NCI-H1436 treated with DMSO at 0.1 percent for 48 hours (cell line): ENCODE data around the gene GRK6.

ENCODE experiments used
- DNase-seq: peaks from one replicate; lab custom pipeline; 2025; lab: John Stamatoyannopoulos, UW

The GRK6 gene

DNA sequence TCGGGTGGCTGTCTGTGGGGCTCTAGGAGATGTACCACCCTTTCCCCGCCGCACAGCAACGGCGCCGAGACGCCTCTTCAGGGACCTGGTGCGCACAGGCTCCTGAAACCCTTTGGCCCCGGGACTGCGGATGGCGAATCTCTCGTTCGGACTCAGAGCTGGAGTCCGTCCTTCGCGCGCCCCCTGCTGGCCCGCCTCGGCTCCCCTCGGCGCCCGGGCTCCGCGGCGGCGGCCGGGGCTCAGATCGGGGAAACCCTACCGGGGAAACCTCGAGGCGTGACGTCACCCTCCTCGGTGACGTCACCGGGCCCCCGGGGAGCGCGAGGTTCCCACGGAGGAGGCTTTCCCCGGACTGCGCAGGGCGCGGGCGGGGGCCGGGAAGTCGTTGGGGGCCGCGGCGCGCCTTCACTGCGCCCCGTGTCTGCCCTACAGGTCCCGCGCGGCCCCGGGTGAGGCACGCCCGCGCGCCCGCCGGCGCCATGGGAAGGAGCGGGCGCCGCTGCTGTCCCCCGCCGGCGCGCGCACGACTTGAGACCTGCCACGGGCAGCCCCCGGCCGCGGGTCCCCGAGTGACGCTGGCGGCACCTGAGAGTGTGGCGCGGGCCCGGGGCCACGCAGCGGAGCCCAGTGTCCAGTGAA lies 28.0 kb downstream of the GRK6 start:
- DNase-seq: no peak

DNA sequence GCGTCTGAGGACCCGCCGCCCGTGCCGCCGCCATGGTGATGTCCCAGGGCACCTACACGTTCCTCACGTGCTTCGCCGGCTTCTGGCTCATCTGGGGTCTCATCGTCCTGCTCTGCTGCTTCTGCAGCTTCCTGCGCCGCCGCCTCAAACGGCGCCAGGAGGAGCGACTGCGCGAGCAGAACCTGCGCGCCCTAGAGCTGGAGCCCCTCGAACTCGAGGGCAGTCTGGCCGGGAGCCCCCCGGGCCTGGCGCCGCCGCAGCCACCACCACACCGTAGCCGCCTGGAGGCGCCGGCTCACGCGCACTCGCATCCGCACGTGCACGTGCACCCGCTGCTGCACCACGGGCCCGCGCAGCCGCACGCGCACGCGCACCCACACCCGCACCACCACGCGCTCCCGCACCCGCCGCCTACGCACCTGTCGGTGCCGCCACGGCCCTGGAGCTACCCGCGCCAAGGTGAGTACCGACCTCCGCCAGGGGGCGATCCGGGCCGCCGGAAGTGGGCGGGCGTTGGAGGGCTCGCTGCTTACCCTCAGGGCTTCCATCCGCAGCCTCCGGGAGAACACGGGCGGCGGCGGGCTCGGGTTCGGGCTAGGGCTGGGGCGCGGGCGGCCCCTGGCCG lies 28.7 kb downstream of the GRK6 start:
- DNase-seq: no peak

DNA sequence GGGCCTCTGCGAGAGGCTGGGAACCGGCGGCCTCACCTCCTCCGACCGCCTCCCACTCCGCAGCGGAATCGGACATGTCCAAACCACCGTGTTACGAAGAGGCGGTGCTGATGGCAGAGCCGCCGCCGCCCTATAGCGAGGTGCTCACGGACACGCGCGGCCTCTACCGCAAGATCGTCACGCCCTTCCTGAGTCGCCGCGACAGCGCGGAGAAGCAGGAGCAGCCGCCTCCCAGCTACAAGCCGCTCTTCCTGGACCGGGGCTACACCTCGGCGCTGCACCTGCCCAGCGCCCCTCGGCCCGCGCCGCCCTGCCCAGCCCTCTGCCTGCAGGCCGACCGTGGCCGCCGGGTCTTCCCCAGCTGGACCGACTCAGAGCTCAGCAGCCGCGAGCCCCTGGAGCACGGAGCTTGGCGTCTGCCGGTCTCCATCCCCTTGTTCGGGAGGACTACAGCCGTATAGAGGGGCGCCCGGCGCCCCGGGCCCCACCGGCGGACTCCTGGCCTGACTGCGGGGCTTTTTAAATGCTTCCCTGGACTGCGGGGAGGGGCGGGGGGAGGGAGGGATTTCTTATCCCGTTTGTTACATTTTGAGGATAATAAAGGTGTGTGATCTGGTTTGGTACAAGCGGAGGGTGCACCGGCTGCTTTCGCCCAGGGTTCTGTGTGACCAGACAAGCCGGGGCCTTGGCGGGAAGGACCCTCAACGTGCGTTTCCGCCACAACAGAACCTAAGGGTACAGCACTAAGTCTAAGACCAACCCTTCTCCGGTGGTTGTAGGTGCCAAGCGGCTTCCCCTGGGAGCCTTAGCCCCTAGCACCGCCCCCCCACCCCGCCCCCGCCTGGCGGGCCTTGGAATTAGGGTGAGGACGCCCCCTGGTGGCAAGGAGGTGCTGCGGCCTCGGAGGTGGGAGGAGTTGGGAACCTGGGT lies 29.4 kb downstream of the GRK6 start:
- DNase-seq: peak; percentile 53

DNA sequence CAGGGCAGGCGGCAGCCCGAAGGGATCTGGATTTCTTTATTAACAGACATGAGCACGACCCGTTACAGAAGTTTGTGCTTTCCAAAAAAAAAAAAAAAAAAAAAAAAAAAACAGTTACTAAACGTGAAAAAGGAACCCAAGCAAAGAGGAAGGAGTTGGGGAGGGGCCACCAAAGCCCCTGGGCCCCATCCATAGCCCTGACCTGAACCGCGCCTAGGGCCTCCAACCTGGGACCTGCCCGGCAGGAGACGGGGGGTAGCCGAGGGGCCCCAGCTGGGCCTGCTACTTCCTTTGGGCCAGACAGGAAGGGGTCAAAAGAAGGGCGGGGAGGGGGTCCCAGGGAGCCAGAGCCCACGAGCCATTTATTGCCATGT lies 30.1 kb downstream of the GRK6 start:
- no peak for DNase-seq

DNA sequence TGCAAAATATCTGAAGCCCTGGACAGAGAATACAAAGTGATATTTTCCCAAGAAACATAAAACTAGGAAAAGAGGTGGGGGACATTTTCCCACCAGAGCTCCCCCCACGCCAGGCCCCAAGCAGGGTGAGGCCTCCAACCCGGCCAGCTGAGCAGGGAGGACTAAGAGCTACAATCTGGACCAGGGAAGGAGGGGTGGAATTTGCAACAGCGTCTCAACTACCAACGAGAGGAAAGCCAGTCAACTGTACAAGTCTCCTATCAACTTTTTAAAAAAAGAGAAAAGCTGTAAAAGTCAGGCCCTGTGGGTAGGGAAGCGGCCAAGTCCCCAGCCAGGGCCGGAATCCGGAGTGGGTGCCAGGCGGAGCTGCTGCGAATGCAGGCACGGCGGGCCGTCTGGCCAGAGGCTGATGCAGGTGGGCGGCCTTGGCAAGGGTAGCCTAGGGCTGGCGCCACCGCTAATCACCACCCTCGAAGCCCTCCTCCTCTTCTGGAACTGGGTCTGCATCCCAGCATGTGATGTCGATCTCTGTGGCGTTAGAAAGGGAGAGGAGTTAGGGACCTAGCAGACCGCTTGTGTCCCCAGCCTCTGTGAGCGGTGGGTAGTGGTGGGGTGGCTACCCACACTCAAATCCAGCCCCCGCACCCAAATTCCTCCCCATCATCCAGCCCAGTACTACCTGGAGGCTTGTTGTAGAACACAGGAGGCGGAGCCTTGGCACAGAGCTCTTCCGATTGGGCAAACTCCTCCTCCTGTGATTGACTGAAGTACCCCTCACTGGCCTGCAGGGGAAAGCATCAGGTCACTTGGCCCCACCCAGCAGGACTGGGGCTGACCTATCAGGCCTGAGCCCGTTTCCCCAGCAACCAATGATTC lies 30.7 kb downstream of the GRK6 start:
- peak; percentile 56 for DNase-seq

DNA sequence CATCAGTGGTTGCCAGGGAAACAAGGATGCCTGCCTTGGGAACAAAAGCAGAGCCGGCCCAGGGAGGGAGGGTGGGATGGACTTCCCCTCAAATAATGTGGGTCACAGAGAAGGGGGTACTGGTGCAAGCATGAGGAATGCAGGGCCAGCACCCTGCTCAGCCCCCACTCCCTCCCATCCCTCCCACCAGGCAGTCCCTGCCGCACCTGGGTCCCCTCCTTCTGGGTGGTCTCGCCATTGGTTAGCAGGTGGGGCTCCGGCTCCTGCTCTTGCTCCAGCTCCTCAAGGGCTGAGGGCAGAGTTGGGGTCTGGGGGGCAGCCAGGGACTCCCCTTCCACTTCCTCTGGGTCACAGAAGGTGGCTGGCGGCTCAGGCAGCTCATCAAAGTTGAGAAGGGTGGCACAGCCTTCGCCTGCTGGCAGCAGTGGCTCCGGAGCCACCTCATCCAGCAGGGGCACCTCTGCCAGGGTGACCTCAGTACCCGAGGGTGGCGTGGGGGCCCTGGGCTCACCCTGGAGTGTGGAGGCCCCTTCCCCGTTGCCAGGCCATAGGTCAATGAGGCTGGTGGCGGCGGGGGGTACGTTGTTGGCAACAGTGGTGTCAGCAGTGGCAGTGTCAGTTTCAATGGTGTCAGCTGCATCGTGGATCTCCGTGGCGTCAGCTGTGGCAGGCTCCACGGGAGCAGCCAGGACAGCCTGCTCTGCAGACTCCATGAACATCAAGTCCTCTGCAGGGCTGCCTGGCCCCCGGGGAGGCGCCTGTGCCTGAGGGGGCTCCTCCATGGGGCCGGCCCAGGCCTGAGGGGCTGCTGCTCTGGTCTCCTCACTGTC lies 31.6 kb downstream of the GRK6 start:
- DNase-seq: no peak

DNA sequence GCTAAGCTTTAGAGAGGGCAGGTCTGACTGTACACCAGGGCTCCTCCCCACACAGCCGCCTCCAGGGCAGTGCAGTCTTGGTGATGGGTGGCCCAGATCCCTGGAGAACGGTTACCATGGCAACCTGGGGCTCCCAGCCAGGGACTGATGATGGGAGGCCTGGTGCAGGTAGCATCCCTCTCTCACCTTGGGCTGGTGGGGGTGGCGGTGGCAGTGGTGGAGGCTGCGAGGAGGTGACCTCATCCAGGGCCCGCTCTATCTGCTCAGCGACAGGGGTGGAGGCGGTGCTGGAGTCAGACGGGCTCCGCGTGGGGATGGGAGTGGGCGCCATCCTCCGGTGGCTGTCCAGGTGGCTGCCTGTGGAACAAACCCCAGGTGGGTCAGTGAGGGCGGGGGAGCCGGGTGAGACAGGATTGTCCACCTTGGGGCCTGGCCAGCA lies 32.5 kb downstream of the GRK6 start:
- DNase-seq: no peak

DNA sequence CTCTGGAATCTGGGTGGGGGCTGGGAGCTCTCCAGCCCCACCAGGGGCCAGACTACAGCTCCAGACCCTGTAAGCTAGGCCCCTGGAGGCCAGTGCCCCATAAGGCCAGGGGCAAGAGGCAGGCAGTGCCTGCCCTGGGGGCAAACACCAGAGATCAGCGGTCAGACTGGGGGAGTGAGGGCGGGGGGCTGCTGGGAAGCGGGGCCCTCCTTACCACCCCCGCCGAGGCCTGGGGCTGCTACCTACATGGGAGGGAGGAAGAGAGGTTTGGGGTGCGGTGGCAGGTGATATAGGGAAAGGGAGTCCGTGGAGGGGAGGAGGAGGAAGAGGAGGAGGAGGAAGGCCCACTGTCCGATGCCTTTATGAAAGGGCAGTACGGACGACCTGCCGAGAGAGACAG lies 32.9 kb downstream of the GRK6 start:
- no peak for DNase-seq

DNA sequence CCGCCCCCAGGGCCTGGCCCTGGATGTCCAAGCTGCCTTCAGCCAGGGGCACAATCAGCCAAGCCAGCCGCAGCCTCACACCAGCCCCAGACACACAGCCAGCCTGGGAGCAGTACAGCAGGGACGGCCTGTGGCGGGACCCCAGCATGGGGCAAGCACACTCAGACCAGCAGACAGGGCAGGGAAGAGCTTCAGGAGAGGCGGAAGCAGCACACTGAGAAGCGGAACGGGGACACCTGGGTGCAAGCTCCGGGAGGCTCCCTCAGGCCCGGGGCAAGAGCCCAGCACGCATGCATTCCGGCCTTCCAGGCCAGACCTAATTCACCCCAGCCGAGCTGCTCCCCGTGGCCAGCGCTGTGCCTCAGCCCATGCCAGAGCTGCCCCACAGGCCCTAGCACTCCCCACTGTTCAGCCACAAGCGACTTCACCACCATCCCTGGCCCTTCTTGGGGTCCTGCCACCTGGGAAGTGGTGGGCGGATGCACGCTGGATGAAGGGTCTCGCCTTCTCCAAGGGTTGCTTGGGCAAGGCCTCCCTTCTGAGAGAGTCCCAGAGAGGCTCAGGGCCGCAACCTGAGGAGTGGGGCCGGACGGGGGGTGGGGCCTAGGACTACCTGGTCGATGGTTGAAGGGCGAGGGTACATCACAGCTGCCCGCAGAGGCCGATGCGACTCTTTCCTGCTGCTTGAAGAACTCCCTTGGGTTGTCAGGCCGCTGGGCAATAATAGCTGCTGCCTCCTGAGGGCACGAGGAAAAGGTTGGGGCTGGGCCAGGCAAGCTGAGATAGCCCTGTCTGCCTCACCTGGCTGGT lies 33.5 kb downstream of the GRK6 start:
- no peak for DNase-seq

DNA sequence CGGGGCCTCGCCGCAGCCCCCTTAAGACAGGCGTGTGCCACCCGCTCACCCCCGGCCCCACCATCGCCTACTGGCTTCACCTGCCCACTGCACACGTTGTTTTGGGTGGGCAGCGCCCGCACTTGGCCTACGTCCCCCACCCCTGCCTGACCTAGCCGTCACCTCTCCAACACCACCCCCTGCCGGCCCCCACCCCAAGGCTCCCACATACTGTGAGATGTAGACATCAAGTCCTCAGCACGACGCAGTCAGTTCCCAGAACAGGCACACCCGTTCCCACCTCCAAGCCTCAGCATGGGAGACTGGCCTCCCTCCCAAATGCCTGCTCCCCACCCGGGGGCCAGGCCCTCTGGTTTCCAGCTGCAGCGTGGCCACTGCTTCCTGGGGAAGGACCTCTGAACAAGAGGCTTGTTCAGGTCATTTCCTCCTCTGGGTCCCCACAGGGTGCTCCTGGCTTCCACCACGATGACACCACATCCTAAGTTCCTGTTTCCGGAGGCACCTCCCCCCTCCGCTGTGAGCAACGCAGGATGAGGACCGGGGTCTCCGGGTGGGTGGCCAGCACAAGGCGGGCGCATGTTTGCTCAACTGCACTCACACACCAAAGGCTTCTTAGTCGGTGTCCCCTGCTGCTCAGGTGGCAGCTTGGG lies 35.7 kb downstream of the GRK6 start:
- DNase-seq: no peak

DNA sequence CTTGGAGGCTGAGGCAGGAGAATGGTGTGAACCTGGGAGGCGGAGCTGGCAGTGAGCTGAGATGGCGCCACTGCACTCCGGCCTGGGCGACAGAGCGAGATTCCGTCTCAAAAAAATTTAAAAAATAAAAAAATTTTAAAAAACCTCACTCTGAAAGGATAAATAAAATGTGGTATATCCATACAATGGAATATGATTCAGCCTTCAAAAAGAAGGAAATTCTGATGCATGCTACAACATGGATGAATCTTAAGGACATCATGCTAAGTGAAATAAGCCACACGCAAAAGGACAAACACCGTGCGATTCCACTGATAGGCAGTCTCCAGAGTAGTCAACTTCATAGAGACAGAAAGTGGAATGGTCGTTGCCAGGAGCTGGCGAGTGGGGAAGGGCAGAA lies 38.6 kb downstream of the GRK6 start:
- no peak for DNase-seq

DNA sequence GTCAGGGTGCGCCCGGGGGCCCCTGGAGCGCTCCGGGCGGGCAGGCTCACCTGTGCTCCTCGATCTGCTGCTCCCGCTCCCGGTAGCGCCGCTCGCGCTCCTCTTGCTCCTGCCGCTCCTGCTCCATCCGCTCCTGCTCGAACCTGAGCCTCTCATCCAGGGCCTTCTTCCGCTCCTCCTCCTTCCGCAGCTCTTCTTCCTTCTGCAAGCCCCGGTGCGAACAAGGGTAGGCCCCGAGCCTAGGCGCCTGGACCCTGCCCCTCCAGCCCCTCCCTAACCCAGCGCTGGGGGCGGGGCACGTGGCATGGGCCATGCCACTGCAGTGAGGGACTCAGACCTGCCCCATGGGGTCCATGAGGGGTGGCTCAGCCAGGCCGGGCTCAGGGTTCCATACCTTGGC lies 40.4 kb downstream of the GRK6 start:
- DNase-seq: no peak

DNA sequence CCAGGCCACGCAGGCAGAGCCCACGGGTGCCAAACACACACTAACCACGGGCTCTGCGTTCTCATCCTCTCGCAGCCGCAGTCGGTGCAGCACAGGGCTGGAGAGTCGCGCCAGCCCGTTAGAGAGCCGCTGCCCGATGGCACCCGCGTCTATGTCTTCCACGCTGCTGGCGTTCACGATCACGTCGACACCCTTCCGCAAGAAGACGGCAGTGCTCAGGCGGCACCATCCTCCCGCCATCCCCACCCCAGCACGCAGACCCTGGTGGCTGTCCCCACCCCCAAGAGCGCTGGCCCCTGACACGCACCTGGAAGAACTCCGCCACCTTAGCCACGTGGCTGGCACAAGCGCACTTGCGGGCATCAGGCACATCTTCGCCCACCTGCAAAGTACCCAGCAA lies 41.0 kb downstream of the GRK6 start:
- no peak for DNase-seq

DNA sequence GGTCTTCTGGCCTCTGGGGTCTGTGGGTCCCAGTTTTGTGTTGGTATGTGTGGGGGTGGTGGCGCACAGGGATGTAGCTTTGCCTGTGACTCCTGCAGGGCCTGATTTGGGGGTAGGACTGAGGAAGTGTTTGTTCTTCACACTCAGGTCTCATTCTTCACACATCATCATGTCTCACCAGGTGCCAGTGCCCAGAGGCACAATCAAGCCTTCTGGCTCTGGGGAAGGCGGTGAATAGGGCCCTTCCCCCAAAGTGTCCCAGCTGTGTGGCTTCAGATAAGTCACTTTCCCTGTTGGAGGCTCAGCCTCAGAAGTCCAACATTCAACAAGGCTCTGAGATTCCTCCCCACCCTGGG lies 41.8 kb downstream of the GRK6 start:
- no peak for DNase-seq

DNA sequence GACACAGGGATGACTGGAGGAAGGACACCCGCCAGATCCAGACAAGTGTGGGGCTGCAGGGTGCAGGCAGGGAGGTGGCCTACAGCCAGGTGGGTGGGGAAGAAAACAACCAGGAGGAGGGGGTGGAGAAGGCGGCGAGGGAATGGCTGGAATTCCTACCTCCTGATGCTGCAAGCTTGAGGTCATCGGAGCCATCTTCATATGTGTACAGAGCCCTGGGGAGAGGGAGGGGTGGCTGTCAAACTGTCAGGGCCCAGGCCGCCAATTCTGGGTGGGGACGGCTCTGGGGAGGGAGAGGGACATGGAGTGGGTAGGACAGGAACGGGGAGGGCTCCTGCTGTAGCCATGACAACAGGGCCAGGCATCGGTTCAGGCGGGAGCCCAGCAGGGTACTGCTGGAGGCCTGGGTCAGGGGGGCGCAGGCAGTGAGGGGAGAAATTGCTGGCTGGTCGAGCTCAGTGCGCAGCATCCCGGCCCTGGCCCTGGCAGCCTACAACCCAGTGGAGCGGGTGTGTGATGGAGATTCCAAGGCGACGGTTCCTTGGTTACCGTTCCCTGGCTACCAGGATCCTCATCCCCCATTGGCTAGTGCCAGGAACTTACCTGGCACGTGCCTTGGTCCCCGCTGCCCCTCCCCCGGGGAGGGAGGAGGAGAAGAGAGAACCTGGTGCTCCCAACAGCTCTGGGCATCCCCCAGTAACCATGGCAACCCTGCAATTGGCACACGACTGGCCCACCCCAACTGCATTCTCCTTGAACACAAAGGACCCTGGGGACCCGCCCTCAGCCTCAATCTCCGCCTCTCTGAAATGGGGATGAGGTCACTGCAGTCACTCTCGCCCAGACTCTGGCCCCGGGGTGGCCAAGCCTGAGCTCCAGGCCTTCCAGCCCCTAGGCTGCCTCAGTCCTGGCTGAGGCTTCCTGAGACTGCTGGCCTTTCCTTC lies 42.5 kb downstream of the GRK6 start:
- no peak for DNase-seq

DNA sequence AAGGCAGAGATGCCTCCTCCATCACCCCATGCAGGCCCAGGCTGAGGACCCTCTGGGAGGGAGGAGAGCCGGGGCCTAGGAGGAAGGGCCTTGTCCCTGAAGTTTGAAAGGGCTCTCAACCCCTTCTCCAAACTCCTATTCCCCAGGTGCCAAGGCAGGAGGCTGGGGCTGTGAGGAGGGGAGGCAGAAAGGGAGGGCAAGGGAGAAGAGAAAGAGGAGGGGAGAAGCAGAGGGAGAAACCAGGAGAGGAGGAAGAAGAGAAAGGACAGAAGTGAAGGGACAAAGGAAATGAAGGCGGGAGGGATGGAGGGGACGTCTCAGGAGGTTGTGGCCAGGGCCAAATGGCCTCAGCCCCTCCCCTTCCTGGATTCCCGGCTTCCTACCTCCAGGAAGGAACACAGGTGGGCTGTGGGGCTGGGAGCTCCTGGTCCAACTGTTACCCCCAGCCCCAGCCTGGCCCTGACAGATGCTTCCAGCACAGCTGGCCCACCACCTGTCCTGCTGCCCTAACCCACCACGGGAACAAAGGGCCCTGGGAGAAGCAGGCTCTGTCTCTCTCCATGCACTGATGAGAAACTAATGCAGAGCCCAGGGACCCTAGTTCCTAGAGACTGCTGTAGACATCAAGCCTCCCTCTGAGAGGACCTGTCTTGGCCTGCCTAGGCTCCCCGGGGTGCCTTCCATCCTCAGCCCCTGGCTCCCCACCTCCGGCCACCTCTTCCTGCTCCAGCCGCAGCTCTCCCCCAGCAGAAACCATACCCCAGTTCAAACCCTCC lies 43.5 kb downstream of the GRK6 start:
- DNase-seq: no peak

DNA sequence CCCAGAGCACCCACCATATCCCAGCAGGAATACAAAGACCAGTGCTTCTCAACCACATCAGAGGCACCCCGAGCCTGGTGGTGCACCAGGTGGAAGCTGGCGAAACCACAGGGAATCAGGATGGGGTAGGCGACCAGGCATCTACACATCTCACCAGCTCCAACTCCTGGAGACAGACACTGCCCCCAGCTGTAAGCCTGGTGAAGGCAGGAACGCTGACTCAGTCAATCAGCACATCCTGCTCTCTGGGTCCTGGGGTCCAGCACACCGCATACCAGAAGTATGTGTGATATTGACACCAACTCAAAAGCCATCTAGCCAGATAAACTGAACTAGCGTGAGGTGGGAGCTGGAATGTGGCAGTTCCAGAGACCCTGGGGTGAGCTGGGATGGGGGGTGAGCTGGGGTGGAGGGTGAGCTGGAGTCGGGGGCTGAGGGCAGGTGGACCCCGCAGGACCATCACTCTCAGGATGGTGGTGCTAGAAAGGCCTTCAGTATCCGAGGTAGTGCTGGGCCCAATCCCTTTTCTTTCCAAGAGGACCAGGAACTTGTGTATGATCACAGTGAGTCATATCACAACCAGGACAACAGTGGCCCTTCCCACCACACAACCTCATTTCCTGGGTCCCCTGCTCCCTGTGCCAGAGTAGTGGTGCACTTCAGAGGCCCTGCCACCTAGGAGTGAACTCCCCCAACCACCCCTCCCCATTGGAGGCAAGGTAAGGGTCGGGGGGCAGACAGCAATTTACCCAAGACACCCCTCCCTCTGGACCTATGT lies 44.5 kb downstream of the GRK6 start:
- DNase-seq: no peak
